HCT116 (cell line): ENCODE data around the gene MORN5. TPM values are rescaled to one million over a fixed set of nuclear protein-coding genes. Genes with fewer than 3 reads are reported as not detected.
A peak's percentile ranks its signal among the peaks of the same experiment; 100 is the strongest.

ENCODE experiments used
- ATAC-seq: fragments of 200-7000 bp; cut with Tn5 transposase; 2 replicates; pipeline ENCODE4 v1.9.1; 2020; ENCODE audit warnings: mild to moderate bottlenecking, moderate library complexity
- BruUV-seq: library from RNA; stranded (reverse); fragments of 400-500 nt; replicated peaks from 2 replicates; lab custom pipeline; 2021; lab: Mats Ljungman, UMichigan
- CTCF ChIA-PET: fragments of 300-600 bp; sonication (Branson Sonifier 250); formaldehyde crosslinking; loops from one replicate; lab custom pipeline; 2021; ENCODE audit warnings: antibody characterized with exemption; lab: Charles Lee
- POLR2A ChIA-PET: fragments of 300-600, 350-600 bp; sonication (Branson Sonifier 250); formaldehyde crosslinking; loops from one replicate; lab custom pipeline; 2021; ENCODE audit warnings: antibody characterized with exemption; lab: Charles Lee
- RAD21 ChIA-PET, 2 experiments: fragments of 300-600 bp; sonication (Branson Sonifier 250); formaldehyde crosslinking; loops; one replicate each; lab custom pipeline; 2023; ENCODE audit warnings: low total read pairs in 2 of 2; ENCODE audit not compliant: uncharacterized antibody in 2 of 2, unreplicated experiment in 2 of 2, low non-redundant PET in 1 of 2; lab: Charles Lee
- DNase-seq: peaks from one replicate; pipeline ENCODE4 v3.0.0-alpha.2; 2010; ENCODE audit warnings: low read depth, low spot score
- H2AFZ ChIP-seq: fragments of 200-600 bp; shearing (Covaris generic), sonication (generic); 2 replicates; pipeline ENCODE4 v1.6.1; 2017; ENCODE audit warnings: low read depth, mixed run types, mixed read lengths, antibody characterized with exemption, low read length; ENCODE audit not compliant: poor library complexity, severe bottlenecking
- H3K27ac ChIP-seq: 2 replicates; pipeline ENCODE4 v1.5.1; 2012; ENCODE audit warnings: low read depth, low read length
- H3K27me3 ChIP-seq: fragments of 200-600 bp; sonication (generic); 2 replicates; pipeline ENCODE4 v1.6.1; 2016; ENCODE audit warnings: mixed run types, low read length, mixed read lengths; ENCODE audit not compliant: insufficient read depth
- H3K36me3 ChIP-seq, 2 experiments: fragments of 200-500 bp in 1 of 2; fragments of 200-600 bp in 1 of 2; sonication (Bioruptor generic) in 1 of 2; sonication (generic) in 1 of 2; 2 replicates each; pipeline versions ENCODE4 v1.5.1 to v1.6.1; 2014 to 2016; ENCODE audit warnings: low read length in 2 of 2, inconsistent platforms in 1 of 2, mixed read lengths in 1 of 2, mixed run types in 1 of 2; ENCODE audit not compliant: insufficient read depth in 2 of 2, control insufficient read depth in 1 of 2
- H3K4me1 ChIP-seq, 2 experiments: fragments of 200-600 bp in 1 of 2; sonication (generic) in 1 of 2; 2 replicates each; pipeline versions ENCODE4 v1.5.1 to v1.6.1; 2012 to 2017; ENCODE audit warnings: low read length in 2 of 2, inconsistent platforms in 1 of 2, mild to moderate bottlenecking in 1 of 2, mixed read lengths in 1 of 2, mixed run types in 1 of 2, moderate library complexity in 1 of 2; ENCODE audit not compliant: insufficient read depth in 2 of 2, control insufficient read depth in 1 of 2
- H3K4me2 ChIP-seq: fragments of 200-600 bp; sonication (generic); 2 replicates; pipeline ENCODE4 v1.6.1; 2017; ENCODE audit warnings: mixed run types, low read length, mixed read lengths
- H3K4me3 ChIP-seq, 2 experiments: fragments of 200-600 bp in 1 of 2; sonication (generic) in 1 of 2; replicated peaks in 1 of 2; 2 replicates each; pipeline ENCODE4 v1.5.1; 2011 to 2016; ENCODE audit warnings: low read length in 2 of 2, control low read depth in 1 of 2, low read depth in 1 of 2, mild to moderate bottlenecking in 1 of 2, mixed read lengths in 1 of 2, mixed run types in 1 of 2
- H3K79me2 ChIP-seq: fragments of 200-600 bp; sonication (generic); 2 replicates; pipeline ENCODE4 v1.6.1; 2017; ENCODE audit warnings: mild to moderate bottlenecking, mixed run types, low read length, moderate library complexity, mixed read lengths; ENCODE audit not compliant: insufficient read depth
- H3K9ac ChIP-seq: fragments of 200-600 bp; sonication (generic); 2 replicates; pipeline ENCODE4 v1.6.1; 2016; ENCODE audit warnings: low read length, mixed read lengths
- H3K9me2 ChIP-seq: fragments of 200-600 bp; sonication (generic), shearing (Covaris generic); 2 replicates; pipeline ENCODE4 v1.6.1; 2017; ENCODE audit warnings: mixed run types, mild to moderate bottlenecking, moderate library complexity; ENCODE audit not compliant: insufficient read depth
- H3K9me3 ChIP-seq, 2 experiments: fragments of 200-500 bp in 1 of 2; fragments of 200-600 bp in 1 of 2; sonication (Bioruptor generic) in 1 of 2; sonication (generic) in 1 of 2; 2 replicates each; pipeline ENCODE4 v1.6.1; 2014 to 2017; ENCODE audit warnings: low read length in 2 of 2, mixed read lengths in 2 of 2, inconsistent platforms in 1 of 2, low read depth in 1 of 2, mild to moderate bottlenecking in 1 of 2, mixed run types in 1 of 2, moderate library complexity in 1 of 2; ENCODE audit not compliant: control insufficient read depth in 1 of 2, insufficient read depth in 1 of 2
- H4K20me1 ChIP-seq: fragments of 200-600 bp; sonication (generic), shearing (Covaris generic); 2 replicates; pipeline ENCODE4 v1.6.1; 2017; ENCODE audit warnings: mixed run types, mild to moderate bottlenecking, moderate library complexity; ENCODE audit not compliant: insufficient read depth
- CBX3 ChIP-seq: IDR thresholded peaks from 2 replicates; pipeline ENCODE4 v1.6.1; 2012; ENCODE audit warnings: low read depth
- CTCF ChIP-seq, 3 experiments: fragments of 200-600 bp in 1 of 3; sonication (generic) in 1 of 3; IDR thresholded peaks in 2 of 3; conservative IDR thresholded peaks in 1 of 3; 2 replicates each; pipeline ENCODE4 v1.5.1; 2012 to 2017; ENCODE audit warnings: low read depth in 2 of 3, low read length in 2 of 3, antibody characterized with exemption in 1 of 3, borderline replicate concordance in 1 of 3, control low read depth in 1 of 3, mild to moderate bottlenecking in 1 of 3, mixed read lengths in 1 of 3, mixed run types in 1 of 3, moderate library complexity in 1 of 3; ENCODE audit not compliant: insufficient read depth in 1 of 3
- EZH2 ChIP-seq: fragments of 200-600 bp; sonication (generic); IDR thresholded peaks from 2 replicates; pipeline ENCODE4 v1.6.1; 2017; ENCODE audit warnings: antibody characterized with exemption, mixed run types
- EZH2phosphoT487 ChIP-seq: fragments of 200-600 bp; IDR thresholded peaks from 2 replicates; pipeline ENCODE4 v1.6.1; 2018; ENCODE audit warnings: antibody characterized with exemption, borderline replicate concordance
- FOSL1 ChIP-seq: IDR thresholded peaks from 2 replicates; pipeline ENCODE4 v1.6.1; 2012; ENCODE audit warnings: low read depth
- JUND ChIP-seq: IDR thresholded peaks from 2 replicates; pipeline ENCODE4 v1.6.1; 2012
- MAX ChIP-seq: IDR thresholded peaks from 2 replicates; pipeline ENCODE4 v1.6.1; 2012
- POLR2A ChIP-seq: IDR thresholded peaks from 2 replicates; pipeline ENCODE4 v1.7.0; 2011; ENCODE audit warnings: borderline replicate concordance; ENCODE audit not compliant: insufficient read depth, insufficient read length; ENCODE audit errors: extremely low read depth
- POLR2AphosphoS5 ChIP-seq: IDR thresholded peaks from 2 replicates; pipeline ENCODE4 v1.6.1; 2011; ENCODE audit warnings: mild to moderate bottlenecking, low read depth, low read length, moderate library complexity
- SP1 ChIP-seq: IDR thresholded peaks from 2 replicates; pipeline ENCODE4 v1.6.1; 2012; ENCODE audit warnings: low read depth
- ZBTB33 ChIP-seq: IDR thresholded peaks from 2 replicates; pipeline ENCODE4 v1.6.1; 2011; ENCODE audit warnings: mild to moderate bottlenecking, low read length, moderate library complexity; ENCODE audit not compliant: insufficient replicate concordance; ENCODE audit errors: extremely low read depth
- ZFX ChIP-seq: fragments of 450-650 bp; IDR thresholded peaks from 2 replicates; pipeline ENCODE4 v1.6.1; 2017
- intact Hi-C: fragments of 100-400 bp; cut with micrococcal nuclease; formaldehyde crosslinking; loops from 2 replicates; pipeline ENCODE4 v1.10.0; 2022
- total RNA-seq: library from RNA; stranded (reverse); gene quantifications from one replicate; pipeline ENCODE4 v1.2.1, GENCODE V29; 2021; ENCODE audit not compliant: unreplicated experiment

The MORN5 gene
- total RNA-seq, 1 experiment from 2014 or later: not detected

DNA sequence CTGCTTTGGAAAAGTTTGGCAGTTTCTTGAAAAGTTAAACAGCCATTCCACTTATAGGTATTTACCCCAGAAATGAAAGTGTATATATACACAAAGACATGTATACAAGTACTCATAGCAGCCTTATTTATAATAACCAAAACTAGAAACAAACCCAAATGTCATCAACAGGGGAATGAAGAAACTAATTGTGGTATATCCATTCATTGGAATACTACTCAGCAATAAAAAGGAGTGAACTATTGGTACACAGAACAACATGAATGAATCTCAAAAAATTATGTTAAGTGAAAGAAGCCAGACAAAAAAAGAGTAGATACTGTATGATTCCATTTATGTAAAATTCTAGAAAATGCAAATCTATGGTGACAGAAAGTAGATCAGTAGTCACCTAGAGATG is 2.7 kb downstream of the MORN5 start:
- no TSS peak for BruUV-seq
- Histone ChIP-seq H2AFZ (no peak overlapping the region), H3K36me3 (no peaks in the 10 kb centered on the region), H3K4me3 (no peak overlapping the region), H3K4me1 (peaks cover 4 to 13% of the 10 kb centered on the region in 2 experiments), H3K27ac (no peak overlapping the region), H3K27me3 (no peaks in the 10 kb centered on the region; the same call in 1 of the 2 replicates), H4K20me1 (no peaks in the 10 kb centered on the region), H3K79me2 (peaks cover 20% of the 10 kb centered on the region), H3K9me3 (peaks cover 0 to 6% of the 10 kb centered on the region in 2 experiments; a peak in 1 of 4 replicates), H3K9ac (no peak overlapping the region), H3K4me2 (no peak overlapping the region), H3K9me2 (no peaks in the 10 kb centered on the region)
- no peak for DNase-seq
- POLR2A ChIA-PET: no interaction called here
- RAD21 ChIA-PET: no interaction called here
- CTCF ChIA-PET: no interaction called here
- no peak for ATAC-seq
- intact Hi-C loops: no loop called here
- TF ChIP-seq EZH2 (no peak), CBX3 (0 out of 2 replicates have a peak, but pooled peaks have one; percentile 30)

GRCh38 chr9:122164286-122164685 is 4.6 kb downstream of the MORN5 start:
- H3K36me3 ChIP-seq: no peaks in the 10 kb centered on the region
- no peak overlapping the region for H3K27ac ChIP-seq
- TF ChIP-seq CBX3: no peak
- TF ChIP-seq JUND: no peak
- no peak for TF ChIP-seq ZFX
- TF ChIP-seq POLR2A: no peak
- TF ChIP-seq CTCF (IDR thresholded peaks at IDR 0.05 in 2 of 3, conservative IDR thresholded peaks at IDR 0.05 in 1 of 3; ENCODE audit: borderline replicate concordance in 1 of 3, insufficient read depth in 1 of 3, low read depth in 2 of 3, low read length in 2 of 3): no peak
- TF ChIP-seq SP1: no peak
- no peak for TF ChIP-seq POLR2AphosphoS5
- TF ChIP-seq EZH2phosphoT487: no peak
- TF ChIP-seq ZBTB33: no peak
- TF ChIP-seq MAX: no peak
- no peak for TF ChIP-seq FOSL1
- ChIA-PET RAD21 (no interaction called here), CTCF (no interaction called here), POLR2A (no interaction called here)
- H3K4me1 ChIP-seq: peaks cover 4 to 6% of the 10 kb centered on the region in 2 experiments
- no peak overlapping the region for H3K4me2 ChIP-seq
- H3K9ac ChIP-seq: no peak overlapping the region
- DNase-seq (no peak), ATAC-seq (no peak)
- intact Hi-C loops: no loop called here
- H2AFZ ChIP-seq: no peak overlapping the region
- H3K9me2 ChIP-seq: no peaks in the 10 kb centered on the region
- H4K20me1 ChIP-seq: no peaks in the 10 kb centered on the region
- no TSS peak for BruUV-seq
- no peaks in the 10 kb centered on the region; the same call in 1 of the 2 replicates for H3K27me3 ChIP-seq
- no peak overlapping the region for H3K4me3 ChIP-seq
- peaks cover 0 to 6% of the 10 kb centered on the region in 2 experiments; a peak in 1 of 4 replicates for H3K9me3 ChIP-seq
- peaks cover 2% of the 10 kb centered on the region for H3K79me2 ChIP-seq
